Mesenchymal stem cell (in vitro differentiated cells and primary cell): Measurements from ENCODE around the gene NCOA4.
A peak's percentile ranks its signal among the peaks of the same experiment; 100 is the strongest.

Experiments
- DNase-seq: peaks from one replicate; pipeline ENCODE4 v3.0.0-alpha.2; 2013
- H2AFZ ChIP-seq: one replicate; pipeline ENCODE4 v1.6.1; 2013; ENCODE audit warnings: low read depth, mild to moderate bottlenecking, control low read depth, inconsistent platforms, low read length, moderate library complexity
- H2AK5ac ChIP-seq: 2 replicates; pipeline ENCODE4 v1.6.1; 2013; ENCODE audit warnings: low read length, moderate library complexity, mild to moderate bottlenecking, inconsistent platforms; ENCODE audit not compliant: severe bottlenecking
- H2BK120ac ChIP-seq: one replicate; pipeline ENCODE4 v1.6.1; 2013; ENCODE audit warnings: low read depth, mild to moderate bottlenecking, inconsistent platforms, low read length, moderate library complexity
- H2BK12ac ChIP-seq, 2 experiments: one replicate each; pipeline ENCODE4 v1.6.1; 2013; ENCODE audit warnings: inconsistent platforms in 2 of 2, low read length in 2 of 2, mild to moderate bottlenecking in 2 of 2, moderate library complexity in 2 of 2, control low read depth in 1 of 2
- H2BK15ac ChIP-seq: one replicate; pipeline ENCODE4 v1.6.1; 2013; ENCODE audit warnings: mild to moderate bottlenecking, low read depth, inconsistent platforms; ENCODE audit not compliant: poor library complexity, severe bottlenecking
- H2BK5ac ChIP-seq: 2 replicates; pipeline ENCODE4 v1.6.1; 2013; ENCODE audit warnings: low read depth, mild to moderate bottlenecking, low read length, control low read depth, inconsistent platforms; ENCODE audit not compliant: poor library complexity, severe bottlenecking
- H3K14ac ChIP-seq, 2 experiments: one replicate each; pipeline ENCODE4 v1.6.1; 2013; ENCODE audit warnings: inconsistent platforms in 2 of 2, low read length in 2 of 2, control low read depth in 1 of 2, mild to moderate bottlenecking in 1 of 2, moderate library complexity in 1 of 2
- H3K18ac ChIP-seq, 2 experiments: one replicate each; pipeline ENCODE4 v1.6.1; 2013; ENCODE audit warnings: inconsistent platforms in 2 of 2, low read length in 2 of 2, control low read depth in 1 of 2, low read depth in 1 of 2, mild to moderate bottlenecking in 1 of 2
- H3K23ac ChIP-seq, 2 experiments: one replicate each; pipeline ENCODE4 v1.6.1; 2013; ENCODE audit warnings: inconsistent platforms in 2 of 2, low read length in 2 of 2, mild to moderate bottlenecking in 2 of 2, moderate library complexity in 2 of 2, control low read depth in 1 of 2
- H3K27ac ChIP-seq: 2 replicates; pipeline ENCODE4 v1.5.1; 2013; ENCODE audit warnings: mild to moderate bottlenecking, moderate library complexity, low read length, control low read depth, inconsistent platforms; ENCODE audit not compliant: poor library complexity, severe bottlenecking
- H3K27me3 ChIP-seq, 2 experiments: 2 replicates each; pipeline versions ENCODE4 v1.6.1 to v1.7.0; 2013; ENCODE audit warnings: low read length in 2 of 2, mild to moderate bottlenecking in 2 of 2, moderate library complexity in 2 of 2, control low read depth in 1 of 2, inconsistent platforms in 1 of 2; ENCODE audit not compliant: control insufficient read depth in 1 of 2, insufficient read depth in 1 of 2
- H3K36me3 ChIP-seq, 2 experiments: 2 replicates each; pipeline versions ENCODE4 v1.6.1 to v1.7.0; 2013; ENCODE audit warnings: low read length in 2 of 2, control low read depth in 1 of 2, inconsistent platforms in 1 of 2, low read depth in 1 of 2, mild to moderate bottlenecking in 1 of 2; ENCODE audit not compliant: insufficient read depth in 2 of 2, control insufficient read depth in 1 of 2
- H3K4ac ChIP-seq, 2 experiments: one replicate each; pipeline ENCODE4 v1.6.1; 2013; ENCODE audit warnings: inconsistent platforms in 2 of 2, low read length in 2 of 2, mild to moderate bottlenecking in 2 of 2, moderate library complexity in 2 of 2, control low read depth in 1 of 2, low read depth in 1 of 2
- H3K4me1 ChIP-seq: 2 replicates; pipeline ENCODE4 v1.6.1; 2013; ENCODE audit warnings: low read depth, low read length, control low read depth; ENCODE audit not compliant: control insufficient read depth, insufficient read depth
- H3K4me2 ChIP-seq: 2 replicates; pipeline ENCODE4 v1.6.1; 2013; ENCODE audit warnings: low read length, mild to moderate bottlenecking, inconsistent platforms; ENCODE audit not compliant: poor library complexity, severe bottlenecking
- H3K4me3 ChIP-seq, 2 experiments: 2 replicates each; pipeline versions ENCODE4 v1.5.1 to v1.7.0; 2013; ENCODE audit warnings: low read length in 2 of 2, mild to moderate bottlenecking in 2 of 2, control low read depth in 1 of 2, low read depth in 1 of 2; ENCODE audit not compliant: insufficient read depth in 1 of 2
- H3K79me1 ChIP-seq: replicated peaks from 2 replicates; pipeline ENCODE4 v1.6.1; 2013; ENCODE audit warnings: mild to moderate bottlenecking, control low read depth, low read length, inconsistent platforms; ENCODE audit not compliant: poor library complexity, severe bottlenecking
- H3K9ac ChIP-seq: 2 replicates; pipeline ENCODE4 v1.7.0; 2013; ENCODE audit warnings: mild to moderate bottlenecking, low read length, moderate library complexity
- H3K9me3 ChIP-seq: 2 replicates; pipeline ENCODE4 v1.7.0; 2013; ENCODE audit warnings: mild to moderate bottlenecking, low read length; ENCODE audit not compliant: control insufficient read depth
- H4K8ac ChIP-seq: one replicate; pipeline ENCODE4 v1.6.1; 2013; ENCODE audit warnings: inconsistent platforms, mild to moderate bottlenecking, low read length, moderate library complexity
- H4K91ac ChIP-seq: one replicate; pipeline ENCODE4 v1.6.1; 2013; ENCODE audit warnings: mild to moderate bottlenecking, low read length, inconsistent platforms
- WGBS: methylation state at CpG from one replicate; pipeline ENCODE4 v1.1.7; 2013; ENCODE audit warnings: mixed read lengths; 5-methylcytosine and 5-hydroxymethylcytosine counted together

Gene NCOA4

DNA sequence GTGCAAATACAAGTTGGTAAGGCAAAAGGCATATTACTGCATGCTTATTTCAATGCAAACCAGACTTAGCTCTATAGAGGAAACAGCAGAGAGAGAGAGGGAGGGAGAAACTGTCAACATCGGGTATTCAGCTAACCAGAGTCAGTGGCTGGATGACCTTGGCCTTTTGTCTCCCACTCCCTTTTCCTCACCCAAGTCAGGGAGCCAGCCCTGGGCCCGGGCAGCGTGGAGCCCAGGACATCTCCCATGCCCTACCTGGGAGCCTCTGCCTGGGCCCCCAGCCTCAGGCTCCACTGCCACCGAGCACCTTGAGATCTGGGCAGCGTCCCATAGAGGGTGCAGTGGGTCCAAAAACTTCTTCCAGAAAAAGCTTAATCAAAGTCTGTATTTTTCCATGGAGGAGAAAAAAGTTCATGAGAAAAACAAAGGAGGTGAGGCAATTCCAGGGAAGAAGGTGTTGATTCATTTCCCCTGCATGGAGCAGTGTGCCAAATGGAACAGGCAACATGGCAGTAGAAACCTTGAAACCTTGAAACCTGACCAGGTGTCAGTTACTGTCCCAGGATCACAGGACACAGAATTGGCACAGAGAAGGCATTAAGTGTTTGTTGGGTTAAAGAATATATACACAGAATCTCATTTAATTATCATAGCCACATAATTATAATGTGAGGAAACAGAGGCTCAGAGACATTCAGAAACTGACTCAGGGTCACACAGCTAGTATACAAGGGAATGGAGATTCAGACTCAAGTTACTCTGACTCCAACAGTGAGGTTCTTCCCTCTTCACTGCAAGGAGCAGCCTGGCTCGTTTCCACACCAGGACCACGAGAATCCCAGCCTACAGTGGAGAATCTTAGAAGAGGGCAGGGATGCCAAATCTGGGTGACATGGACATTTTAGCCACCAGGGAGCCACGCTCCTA is 5.8 kb upstream of the NCOA4 start:
- no peak overlapping the region for H2BK120ac ChIP-seq
- H3K36me3 ChIP-seq, result no peaks in the 10 kb centered on the region
- H3K14ac ChIP-seq, result no peak overlapping the region
- no peak overlapping the region for H2AK5ac ChIP-seq
- peak; percentile 42 for DNase-seq
- peak overlapping the region in 1 of 2 experiments; percentile 55 for H3K18ac ChIP-seq
- H2BK12ac ChIP-seq, result no peak overlapping the region
- H3K23ac ChIP-seq, result no peak overlapping the region
- H2BK5ac ChIP-seq, result no peak overlapping the region
- no peak overlapping the region for H3K9ac ChIP-seq
- H4K8ac ChIP-seq, result peak overlapping the region; percentile 88
- H3K4ac ChIP-seq, result no peak overlapping the region
- no peak overlapping the region for H2AFZ ChIP-seq
- H2BK15ac ChIP-seq, result no peak overlapping the region
- no peak overlapping the region for H3K4me2 ChIP-seq
- no peaks in the 10 kb centered on the region for H3K79me1 ChIP-seq
- peaks cover 0 to 7% of the 10 kb centered on the region in 2 experiments for H3K27me3 ChIP-seq
- 73% methylated on average over 7 of the region's 8 CpGs for WGBS
- H3K4me1 ChIP-seq, result peaks cover 4% of the 10 kb centered on the region
- H3K4me3 ChIP-seq, result no peak overlapping the region
- H3K27ac ChIP-seq, result no peak overlapping the region
- H4K91ac ChIP-seq, result no peak overlapping the region
- no peaks in the 10 kb centered on the region for H3K9me3 ChIP-seq

GRCh38 chr10:46033602-46034011 is 3.2 kb upstream of the NCOA4 start:
- Histone ChIP-seq H4K8ac (peak overlapping the region; percentile 49), H3K27ac (no peak overlapping the region), H3K79me1 (no peaks in the 10 kb centered on the region), H2BK5ac (no peak overlapping the region), H3K4me3 (no peak overlapping the region), H3K4me1 (peaks cover 4% of the 10 kb centered on the region), H2AFZ (peak overlapping the region; percentile 92), H3K4ac (peak overlapping the region in 1 of 2 experiments; percentile 86), H2BK120ac (no peak overlapping the region), H2AK5ac (no peak overlapping the region), H3K27me3 (peaks cover 0 to under 1% of the 10 kb centered on the region in 2 experiments), H3K9me3 (no peaks in the 10 kb centered on the region), H3K36me3 (no peaks in the 10 kb centered on the region), H2BK12ac (peak overlapping the region in 1 of 2 experiments; percentile 93), H3K4me2 (no peak overlapping the region), H3K23ac (no peak overlapping the region), H3K18ac (peak overlapping the region; percentile 10 to 93), H3K14ac (no peak overlapping the region), H4K91ac (peak overlapping the region; percentile 29), H3K9ac (no peak overlapping the region), H2BK15ac (peak overlapping the region; percentile 85)
- DNase-seq, result peak; percentile 90

DNA sequence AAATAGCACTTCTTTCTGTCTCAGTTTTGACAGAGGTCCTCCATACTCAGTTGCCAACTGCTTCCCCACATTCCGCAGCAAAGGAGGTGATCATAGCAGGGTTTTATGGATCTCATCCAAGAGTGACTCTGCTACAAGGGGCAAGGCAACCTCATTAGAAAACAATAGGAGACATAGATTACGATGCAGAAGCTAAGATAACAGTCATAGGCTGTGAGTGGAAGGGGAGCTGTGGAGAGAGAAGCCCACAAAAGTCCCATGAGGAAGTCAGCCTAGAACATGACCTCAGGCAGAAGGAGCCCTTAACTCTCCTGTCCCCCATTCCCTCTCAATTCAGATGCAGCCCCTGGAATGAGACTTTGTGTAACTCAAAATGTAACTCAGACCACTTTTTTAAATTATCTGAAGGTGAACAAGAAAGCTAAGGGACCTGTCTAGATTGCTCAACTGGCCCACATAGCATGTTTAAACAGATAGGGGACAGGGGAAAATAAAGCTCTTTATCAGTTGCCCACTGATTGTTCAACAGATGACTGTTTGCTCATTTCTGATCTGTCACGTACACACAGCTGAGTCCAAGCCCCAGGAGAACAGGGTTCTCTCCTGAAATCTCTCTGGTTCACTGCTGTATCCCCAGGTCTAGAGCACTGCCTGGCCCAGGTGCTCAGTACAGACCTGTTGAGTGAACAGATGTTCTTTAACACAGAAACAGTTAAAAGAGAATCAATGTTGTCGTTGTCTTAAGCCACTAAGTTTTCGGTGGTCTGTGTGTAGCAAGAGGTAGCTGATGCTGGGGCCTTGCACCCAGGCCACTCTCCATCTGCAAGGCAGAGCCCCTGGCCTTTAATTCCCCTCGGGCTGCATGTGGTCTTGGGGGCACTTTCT is 1.5 kb upstream of the NCOA4 start:
- no peak overlapping the region for H3K23ac ChIP-seq

More for the DNA sequence above, 1.5 kb upstream of the NCOA4 start:
- no peak overlapping the region for H4K8ac ChIP-seq
- H2BK120ac ChIP-seq, result no peak overlapping the region
- no peaks in the 10 kb centered on the region for H3K27me3 ChIP-seq
- H3K27ac ChIP-seq, result no peak overlapping the region
- H3K4me3 ChIP-seq, result no peak overlapping the region
- WGBS, result 94% methylated on average over 5 of the region's 6 CpGs
- no peaks in the 10 kb centered on the region for H3K79me1 ChIP-seq
- no peak overlapping the region for H3K14ac ChIP-seq
- no peak overlapping the region for H3K4me2 ChIP-seq
- H2BK12ac ChIP-seq, result peak overlapping the region in 1 of 2 experiments; percentile 10
- peak overlapping the region; percentile 10 for H4K91ac ChIP-seq
- H3K9me3 ChIP-seq, result no peaks in the 10 kb centered on the region
- H2AK5ac ChIP-seq, result no peak overlapping the region
- H3K18ac ChIP-seq, result peak overlapping the region in 1 of 2 experiments; percentile 37
- no peaks in the 10 kb centered on the region for H3K36me3 ChIP-seq
- no peak overlapping the region for H2BK15ac ChIP-seq
- peak overlapping the region; percentile 15 for H2AFZ ChIP-seq
- peak overlapping the region in 1 of 2 experiments; percentile 59 for H3K4ac ChIP-seq
- no peak for DNase-seq
- no peak overlapping the region for H2BK5ac ChIP-seq
- no peak overlapping the region for H3K9ac ChIP-seq
- H3K4me1 ChIP-seq, result peaks cover 6% of the 10 kb centered on the region
